ENCODE results near the gene HSD17B2.

DNA sequence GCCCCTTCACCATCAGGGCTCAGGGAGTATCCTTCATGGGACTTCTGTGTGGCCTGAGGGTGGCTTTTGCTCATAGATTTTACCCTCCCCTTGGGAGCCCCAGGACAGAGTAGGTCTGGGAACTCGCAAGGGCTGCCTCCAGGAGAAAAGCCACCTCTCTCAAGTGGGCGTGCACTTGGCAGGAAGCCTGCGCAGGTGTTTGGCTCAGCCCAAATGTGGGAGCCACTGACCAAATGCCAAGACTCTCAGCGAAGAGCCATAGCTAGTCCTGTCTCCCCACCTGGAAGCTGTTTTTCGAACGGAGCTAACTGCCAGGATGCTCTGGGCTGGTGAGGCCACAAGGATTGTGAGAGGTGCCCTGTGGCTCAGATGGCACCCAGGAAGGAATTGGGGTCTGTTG is 2.0 kb upstream of the HSD17B2 start:
- TF ChIP-seq CTCF (IDR thresholded peaks at IDR 0.05; ENCODE audit: low read depth, low read length, missing input control) = no peak
- no peak for TF ChIP-seq RAD21 (IDR thresholded peaks at IDR 0.05)
- TF ChIP-seq, protein P1, sequence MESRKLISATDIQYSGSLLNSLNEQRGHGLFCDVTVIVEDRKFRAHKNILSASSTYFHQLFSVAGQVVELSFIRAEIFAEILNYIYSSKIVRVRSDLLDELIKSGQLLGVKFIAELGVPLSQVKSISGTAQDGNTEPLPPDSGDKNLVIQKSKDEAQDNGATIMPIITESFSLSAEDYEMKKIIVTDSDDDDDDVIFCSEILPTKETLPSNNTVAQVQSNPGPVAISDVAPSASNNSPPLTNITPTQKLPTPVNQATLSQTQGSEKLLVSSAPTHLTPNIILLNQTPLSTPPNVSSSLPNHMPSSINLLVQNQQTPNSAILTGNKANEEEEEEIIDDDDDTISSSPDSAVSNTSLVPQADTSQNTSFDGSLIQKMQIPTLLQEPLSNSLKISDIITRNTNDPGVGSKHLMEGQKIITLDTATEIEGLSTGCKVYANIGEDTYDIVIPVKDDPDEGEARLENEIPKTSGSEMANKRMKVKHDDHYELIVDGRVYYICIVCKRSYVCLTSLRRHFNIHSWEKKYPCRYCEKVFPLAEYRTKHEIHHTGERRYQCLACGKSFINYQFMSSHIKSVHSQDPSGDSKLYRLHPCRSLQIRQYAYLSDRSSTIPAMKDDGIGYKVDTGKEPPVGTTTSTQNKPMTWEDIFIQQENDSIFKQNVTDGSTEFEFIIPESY (IDR thresholded peaks at IDR 0.05) = no peak
- TF ChIP-seq SP1 (IDR thresholded peaks at IDR 0.05) = no peak
- no peak for TF ChIP-seq YY1 (IDR thresholded peaks at IDR 0.05)
- TF ChIP-seq JUND (IDR thresholded peaks at IDR 0.05) = no peak
- TF ChIP-seq EGR1 (IDR thresholded peaks at IDR 0.05; ENCODE audit: low read depth in 2 of 2) = no peak
- no peak for TF ChIP-seq MAX (IDR thresholded peaks at IDR 0.05)
- no peak for TF ChIP-seq TAF1 (conservative IDR thresholded peaks at IDR 0.05)
